ENCODE results near the gene DCUN1D2.
"Not testable (repeated sequence)": the region's sequence is repeated elsewhere in the genome, so short reads cannot be mapped to it uniquely, and the experiment has no call there.

Gene DCUN1D2

GRCh38 chr13:113489171-113489548 lies 1.4 kb downstream of the DCUN1D2 start:
- DNase-seq, result no peak

GRCh38 chr13:113488283-113488682 lies 2.2 kb downstream of the DCUN1D2 start:
- DNase-seq, result no peak

- DNase-seq, result no peak
Observed at GRCh38 chr13:113486698-113487097, 3.8 kb downstream of the DCUN1D2 start.

GRCh38 chr13:113485545-113485944 lies 5.0 kb downstream of the DCUN1D2 start:
- DNase-seq, result no peak

GRCh38 chr13:113483504-113484293 lies 6.8 kb downstream of the DCUN1D2 start:
- DNase-seq, result no peak

GRCh38 chr13:113483081-113483480 lies 7.4 kb downstream of the DCUN1D2 start:
- no peak for DNase-seq

- DNase-seq, result no peak
Observed at GRCh38 chr13:113479179-113479578, 11.3 kb downstream of the DCUN1D2 start.

- DNase-seq, result no peak
Observed at GRCh38 chr13:113477724-113478123, 12.8 kb downstream of the DCUN1D2 start.

GRCh38 chr13:113476811-113477210 lies 13.7 kb downstream of the DCUN1D2 start:
- DNase-seq, result no peak

- DNase-seq, result no peak
Observed at GRCh38 chr13:113475911-113476310, 14.6 kb downstream of the DCUN1D2 start.

- DNase-seq, result no peak
Observed at GRCh38 chr13:113475280-113475679, 15.2 kb downstream of the DCUN1D2 start.

GRCh38 chr13:113474179-113474578 lies 16.3 kb downstream of the DCUN1D2 start:
- no peak for DNase-seq

GRCh38 chr13:113472355-113473025 lies 18.0 kb downstream of the DCUN1D2 start:
- no peak for DNase-seq

- no peak for DNase-seq
Observed at GRCh38 chr13:113471844-113472243, 18.7 kb downstream of the DCUN1D2 start.

GRCh38 chr13:113470635-113471163 lies 19.8 kb downstream of the DCUN1D2 start:
- not testable (repeated sequence) for DNase-seq

- DNase-seq, result no peak
Observed at GRCh38 chr13:113470073-113470472, 20.4 kb downstream of the DCUN1D2 start.

- DNase-seq, result no peak
Observed at GRCh38 chr13:113469582-113469981, 20.9 kb downstream of the DCUN1D2 start.

GRCh38 chr13:113468472-113469201 lies 21.9 kb downstream of the DCUN1D2 start:
- DNase-seq, result no peak

GRCh38 chr13:113468029-113468428 lies 22.5 kb downstream of the DCUN1D2 start:
- no peak for DNase-seq

GRCh38 chr13:113466383-113466782 lies 24.1 kb downstream of the DCUN1D2 start:
- DNase-seq, result no peak

GRCh38 chr13:113465300-113465699 lies 25.2 kb downstream of the DCUN1D2 start:
- DNase-seq, result no peak

GRCh38 chr13:113464476-113464875 lies 26.0 kb downstream of the DCUN1D2 start:
- DNase-seq, result no peak

- no peak for DNase-seq
Observed at GRCh38 chr13:113461022-113461751, 29.3 kb downstream of the DCUN1D2 start.
